ENCODE measurements around the gene PSMB8. TPM values are rescaled to one million over a fixed set of nuclear protein-coding genes. Genes with fewer than 3 reads are reported as not detected.

The PSMB8 gene
- total RNA-seq (2014; rRNA removed) (21.2 and 31.6 TPM in 2 replicates), Bru-seq, nascent RNA (percentile 61 among the genes with signal in this experiment), BruChase-seq, experiment 1, labeled RNA remaining after a 6-hour chase (percentile 72 among the genes with signal in this experiment), BruChase-seq, experiment 2, labeled RNA remaining after a 2-hour chase (percentile 73 among the genes with signal in this experiment)
- long read RNA-seq, transcript PSMB8-202 (6 exons, 1,124 nt), result major isoform, 34 of 187 reads
- long read RNA-seq, transcript PSMB8-201 (6 exons, 1,351 nt), result minor isoform, 20 of 187 reads
- long read RNA-seq, partial matches to known transcripts, result 5 of 187 reads
- long read RNA-seq, other reads (novel, unspliced or antisense), result 127 of 187 reads

DNA sequence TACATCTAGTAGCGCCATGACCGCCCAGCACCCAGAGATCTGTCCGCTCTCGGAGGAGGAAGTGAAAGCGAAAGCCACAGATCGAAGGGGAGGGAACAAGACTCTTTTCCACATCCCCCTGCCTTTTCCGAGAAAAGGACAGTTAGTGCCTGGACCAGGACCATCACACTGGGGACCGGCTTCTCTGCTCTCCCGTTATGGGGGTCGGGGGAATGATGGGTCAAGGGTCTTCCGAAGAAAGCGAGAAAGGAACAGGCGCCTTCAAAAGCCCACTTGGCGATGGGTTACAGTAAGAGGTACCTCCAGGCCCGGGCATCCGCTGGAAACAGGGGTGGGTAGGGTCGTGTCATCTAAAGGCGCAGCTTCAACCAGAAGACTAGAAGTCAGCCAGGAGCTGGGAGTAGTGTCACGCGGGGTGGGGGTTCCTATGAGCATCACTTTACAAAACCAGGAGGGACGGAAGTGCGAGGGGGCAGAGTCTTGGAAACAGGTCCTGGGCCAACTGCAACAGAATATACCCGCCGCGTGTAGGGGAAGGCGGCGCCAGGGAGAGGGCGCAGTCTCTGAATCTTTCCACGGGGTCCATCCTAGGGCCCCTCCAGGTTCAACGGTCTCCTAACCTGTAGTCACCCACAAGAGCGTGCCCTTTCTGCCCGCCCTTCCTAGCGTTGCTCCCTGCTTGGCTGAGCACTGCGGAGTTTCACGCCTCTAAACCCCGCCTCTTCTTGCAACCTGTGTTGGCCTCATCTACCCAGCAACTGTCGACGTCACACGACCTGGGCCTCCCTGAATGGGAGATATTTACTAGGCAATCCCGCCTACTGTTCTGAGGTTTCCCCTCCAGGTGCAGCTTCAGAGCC, at the start of gene PSMB8:
PSMB8 (minus strand) TSS at position 69 of the 860 bp plus-strand sequence; CDS start at position 18, 51 bp downstream.
- Histone ChIP-seq H3K9ac (ENCODE audit: low read length) (peak within 1 kb of the TSS; percentile 65), H3K4me2 (ENCODE audit: low read length) (peak within 1 kb of the TSS; percentile 94), H3K9me2 (replicated peaks; ENCODE audit: low read length) (no peaks in the 10 kb centered on the region), H3K4me1 (ENCODE audit: insufficient read depth, low read length) (peaks cover 8% of the 10 kb centered on the region; the same call in 1 of the 2 replicates), H3K27ac (ENCODE audit: low read length) (no peak within 1 kb of the TSS), H3K36me3 (ENCODE audit: low read depth, low read length) (no peaks in the 10 kb centered on the region), H3K4me3 (ENCODE audit: low read length) (peak within 1 kb of the TSS; percentile 96), H3F3A (ENCODE audit: low read length, unreplicated experiment) (no peaks in the 10 kb centered on the region), H2AFZ (ENCODE audit: low read length) (peak within 1 kb of the TSS; percentile 99), H3K27me3 (ENCODE audit: low read length) (no peaks in the 10 kb centered on the region), H3K9me3 (ENCODE audit: low read length) (no peaks in the 10 kb centered on the region), H4K20me1 (ENCODE audit: low read length) (no peaks in the 10 kb centered on the region), H3K79me2 (ENCODE audit: low read length) (no peaks in the 10 kb centered on the region)
- ATAC-seq (peak; percentile 95), DNase-seq (peak; percentile 97)
- CTCF ChIA-PET, result interaction anchor here (1.1 to 1.5 kb wide), 3 partner anchors 9 to 24 kb away, joined by 4 to 6 read pairs (median 5); partner anchors contain the start of genes PSMB9 and TAP1
- intact Hi-C loops (cut with micrococcal nuclease), result loop anchor here (1.0 kb wide), 1 partner anchor 10 kb away; the partner anchor contains the start of gene PSMB9
- POLR2A ChIA-PET (ENCODE audit: unreplicated experiment), result interaction anchor here (0.5 to 1.1 kb wide), 3 partner anchors 9 to 1184 kb away, joined by 3 read pairs; partner anchors contain the start of genes C6orf47 and TAP1
- TSS peak; percentile 67 for BruUV-seq (replicated peaks)
- no peak for TF ChIP-seq EZH2phosphoT487 (IDR thresholded peaks at IDR 0.05; ENCODE audit: borderline replicate concordance, low read length)
- TF ChIP-seq, protein P1, sequence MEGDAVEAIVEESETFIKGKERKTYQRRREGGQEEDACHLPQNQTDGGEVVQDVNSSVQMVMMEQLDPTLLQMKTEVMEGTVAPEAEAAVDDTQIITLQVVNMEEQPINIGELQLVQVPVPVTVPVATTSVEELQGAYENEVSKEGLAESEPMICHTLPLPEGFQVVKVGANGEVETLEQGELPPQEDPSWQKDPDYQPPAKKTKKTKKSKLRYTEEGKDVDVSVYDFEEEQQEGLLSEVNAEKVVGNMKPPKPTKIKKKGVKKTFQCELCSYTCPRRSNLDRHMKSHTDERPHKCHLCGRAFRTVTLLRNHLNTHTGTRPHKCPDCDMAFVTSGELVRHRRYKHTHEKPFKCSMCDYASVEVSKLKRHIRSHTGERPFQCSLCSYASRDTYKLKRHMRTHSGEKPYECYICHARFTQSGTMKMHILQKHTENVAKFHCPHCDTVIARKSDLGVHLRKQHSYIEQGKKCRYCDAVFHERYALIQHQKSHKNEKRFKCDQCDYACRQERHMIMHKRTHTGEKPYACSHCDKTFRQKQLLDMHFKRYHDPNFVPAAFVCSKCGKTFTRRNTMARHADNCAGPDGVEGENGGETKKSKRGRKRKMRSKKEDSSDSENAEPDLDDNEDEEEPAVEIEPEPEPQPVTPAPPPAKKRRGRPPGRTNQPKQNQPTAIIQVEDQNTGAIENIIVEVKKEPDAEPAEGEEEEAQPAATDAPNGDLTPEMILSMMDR (conservative IDR thresholded peaks at IDR 0.05; ENCODE audit: low read depth, low read length), result peak; percentile 10; the same call in 1 of the 2 replicates

DNA sequence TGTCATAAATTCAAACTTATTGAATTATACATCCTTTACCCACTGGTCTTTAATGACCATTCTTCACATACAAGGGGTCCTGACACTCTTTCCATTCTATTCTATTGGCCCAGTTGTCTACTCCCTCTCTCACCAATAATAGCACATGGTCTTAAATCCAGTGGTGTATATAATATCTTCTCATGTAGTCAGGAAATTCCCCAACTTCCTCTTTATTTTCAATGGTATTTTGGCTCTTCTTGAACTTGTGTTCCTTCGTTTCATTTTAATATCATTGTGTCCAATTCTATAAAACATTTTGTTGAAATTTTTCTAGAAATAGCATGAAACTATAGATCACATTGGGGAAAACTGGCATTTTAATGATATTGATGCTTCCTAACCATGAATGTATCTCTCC, 47.0 kb upstream of the PSMB8 start:
- Histone ChIP-seq H2AFZ (ENCODE audit: low read length) (no peak overlapping the region), H3K9me3 (ENCODE audit: low read length) (no peaks in the 10 kb centered on the region), H3K9me2 (replicated peaks; ENCODE audit: low read length) (no peaks in the 10 kb centered on the region), H3K27me3 (ENCODE audit: low read length) (no peaks in the 10 kb centered on the region), H3K4me1 (ENCODE audit: insufficient read depth, low read length) (peaks cover 9% of the 10 kb centered on the region), H3K36me3 (ENCODE audit: low read depth, low read length) (no peaks in the 10 kb centered on the region), H3K4me3 (ENCODE audit: low read length) (no peak overlapping the region), H3K27ac (ENCODE audit: low read length) (no peak overlapping the region), H4K20me1 (ENCODE audit: low read length) (no peaks in the 10 kb centered on the region), H3K79me2 (ENCODE audit: low read length) (peaks cover 11% of the 10 kb centered on the region), H3K4me2 (ENCODE audit: low read length) (no peak overlapping the region), H3K9ac (ENCODE audit: low read length) (no peak overlapping the region), H3F3A (ENCODE audit: low read length, unreplicated experiment) (no peaks in the 10 kb centered on the region)
- no peak for DNase-seq
- BruUV-seq (replicated peaks), result no TSS peak
- TF ChIP-seq, protein P1 (conservative IDR thresholded peaks at IDR 0.05; ENCODE audit: low read depth, low read length), result no peak
- TF ChIP-seq EZH2phosphoT487 (IDR thresholded peaks at IDR 0.05; ENCODE audit: borderline replicate concordance, low read length), result no peak
- no peak for TF ChIP-seq EZH2 (IDR thresholded peaks at IDR 0.05; ENCODE audit: low read length, unreplicated experiment)
- ChIA-PET CTCF (no interaction called here), POLR2A (ENCODE audit: unreplicated experiment) (no interaction called here)
- ATAC-seq, result no peak
- intact Hi-C loops (cut with micrococcal nuclease), result no loop called here
